Activated naive CD8-positive, alpha-beta T cell (primary cell): ENCODE measurements around the gene KAZALD1.

Experiments
- H3K27ac Mint-ChIP-seq: one replicate; pipeline ENCODE4 v1.8.0; 2021; ENCODE audit warnings: mixed read lengths
- H3K27me3 Mint-ChIP-seq: one replicate; pipeline ENCODE4 v1.8.0; 2021; ENCODE audit warnings: mixed read lengths
- H3K36me3 Mint-ChIP-seq: one replicate; pipeline ENCODE4 v1.8.0; 2021; ENCODE audit warnings: mixed read lengths
- H3K4me1 Mint-ChIP-seq: one replicate; pipeline ENCODE4 v1.8.0; 2021; ENCODE audit warnings: low read depth, mixed read lengths
- H3K4me3 Mint-ChIP-seq: one replicate; pipeline ENCODE4 v1.8.0; 2021; ENCODE audit warnings: mild to moderate bottlenecking, mixed read lengths
- H3K9me3 Mint-ChIP-seq: one replicate; pipeline ENCODE4 v1.8.0; 2021; ENCODE audit warnings: low read depth, mixed read lengths

KAZALD1 gene

DNA sequence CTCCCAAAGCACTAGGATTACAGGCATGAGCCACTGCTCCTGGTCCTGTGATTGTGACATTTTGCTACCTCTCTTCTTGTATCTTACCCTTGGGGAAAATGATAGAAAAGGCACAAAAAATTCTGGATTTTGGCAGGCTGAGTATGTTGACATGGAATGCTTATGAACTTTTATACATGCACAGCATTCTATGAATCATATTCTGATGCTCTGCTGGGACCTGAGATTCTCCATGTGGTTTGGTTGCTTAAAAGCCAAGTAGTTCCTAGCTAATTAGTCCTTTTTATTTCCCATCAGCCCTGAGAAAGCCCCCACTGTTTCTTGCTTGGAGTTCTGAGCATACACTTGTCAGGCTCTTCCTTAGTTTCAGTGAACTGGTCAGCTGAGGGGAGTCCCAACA lies 8.3 kb upstream of the KAZALD1 start:
- H3K9me3 Mint-ChIP-seq: no peaks in the 10 kb centered on the region
- no peak overlapping the region for H3K4me3 Mint-ChIP-seq
- H3K36me3 Mint-ChIP-seq: no peaks in the 10 kb centered on the region
- peaks cover 11% of the 10 kb centered on the region for H3K27me3 Mint-ChIP-seq
- H3K4me1 Mint-ChIP-seq: peaks cover 6% of the 10 kb centered on the region
- no peak overlapping the region for H3K27ac Mint-ChIP-seq

DNA sequence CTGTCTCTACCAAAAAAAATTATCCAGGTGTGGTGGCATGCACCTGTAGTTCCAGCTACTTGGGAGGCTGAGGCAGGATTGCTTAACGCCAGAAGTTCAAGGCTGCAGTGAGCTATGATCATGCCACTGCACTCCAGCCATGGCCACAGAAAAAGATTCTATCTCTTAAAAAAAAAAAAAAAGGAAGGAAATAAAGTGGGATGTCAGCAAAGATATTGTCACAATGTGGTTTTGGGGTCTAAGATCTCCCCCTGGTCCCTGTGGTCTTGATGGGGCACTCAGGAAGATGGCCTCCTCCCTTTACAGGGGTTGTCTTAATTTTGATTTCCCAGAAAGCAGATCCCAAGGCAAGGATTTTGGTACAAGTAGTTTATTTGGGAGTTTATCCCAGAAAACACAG lies 7.4 kb upstream of the KAZALD1 start:
- H3K4me3 Mint-ChIP-seq: no peak overlapping the region
- no peaks in the 10 kb centered on the region for H3K36me3 Mint-ChIP-seq
- H3K27ac Mint-ChIP-seq: no peak overlapping the region
- H3K27me3 Mint-ChIP-seq: peaks cover 6% of the 10 kb centered on the region
- H3K4me1 Mint-ChIP-seq: peaks cover 5% of the 10 kb centered on the region
- H3K9me3 Mint-ChIP-seq: no peaks in the 10 kb centered on the region

DNA sequence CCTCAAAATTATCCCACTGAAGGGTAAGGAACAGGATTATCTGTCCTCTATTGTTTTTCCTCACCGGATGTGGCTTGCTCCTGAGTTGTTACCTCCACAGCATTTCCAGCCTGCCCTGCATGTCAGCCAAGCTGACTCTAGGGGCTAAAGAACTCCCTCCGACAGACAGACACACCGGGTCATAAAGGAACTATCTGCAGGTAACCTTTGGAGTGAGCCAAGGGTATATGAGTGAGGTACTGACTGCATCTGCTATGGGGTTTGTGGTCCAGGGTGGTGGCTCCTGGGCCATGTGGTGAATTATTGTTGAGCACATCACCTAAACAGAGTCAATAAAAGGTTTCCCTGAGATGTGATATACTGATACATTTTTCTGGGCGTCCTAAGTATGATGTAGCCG lies 6.9 kb upstream of the KAZALD1 start:
- Mint-ChIP-seq H3K4me1 (peaks cover 2% of the 10 kb centered on the region), H3K27me3 (peaks cover 6% of the 10 kb centered on the region), H3K9me3 (no peaks in the 10 kb centered on the region), H3K36me3 (no peaks in the 10 kb centered on the region), H3K4me3 (no peak overlapping the region), H3K27ac (no peak overlapping the region)

DNA sequence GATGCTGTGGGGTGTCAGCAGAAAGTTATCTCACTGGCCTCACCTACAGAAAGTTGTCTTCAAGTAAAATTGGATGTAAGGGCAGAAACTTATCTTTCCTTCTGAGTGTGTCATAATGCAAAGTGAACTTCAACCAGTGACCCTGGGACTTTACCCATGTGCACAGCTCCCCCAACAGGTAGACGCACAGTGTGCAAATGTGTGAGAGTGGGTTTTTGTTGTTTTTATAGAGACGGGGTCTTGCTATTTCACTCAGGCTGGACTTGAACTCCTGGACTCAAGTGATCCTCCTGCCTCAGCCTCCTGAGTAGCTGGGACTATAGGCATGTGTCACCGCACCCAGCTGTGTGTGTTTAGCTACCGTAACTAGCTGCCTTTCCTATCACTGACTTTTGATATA lies 6.4 kb upstream of the KAZALD1 start:
- H3K4me1 Mint-ChIP-seq: peaks cover 2% of the 10 kb centered on the region
- H3K4me3 Mint-ChIP-seq: no peak overlapping the region

DNA sequence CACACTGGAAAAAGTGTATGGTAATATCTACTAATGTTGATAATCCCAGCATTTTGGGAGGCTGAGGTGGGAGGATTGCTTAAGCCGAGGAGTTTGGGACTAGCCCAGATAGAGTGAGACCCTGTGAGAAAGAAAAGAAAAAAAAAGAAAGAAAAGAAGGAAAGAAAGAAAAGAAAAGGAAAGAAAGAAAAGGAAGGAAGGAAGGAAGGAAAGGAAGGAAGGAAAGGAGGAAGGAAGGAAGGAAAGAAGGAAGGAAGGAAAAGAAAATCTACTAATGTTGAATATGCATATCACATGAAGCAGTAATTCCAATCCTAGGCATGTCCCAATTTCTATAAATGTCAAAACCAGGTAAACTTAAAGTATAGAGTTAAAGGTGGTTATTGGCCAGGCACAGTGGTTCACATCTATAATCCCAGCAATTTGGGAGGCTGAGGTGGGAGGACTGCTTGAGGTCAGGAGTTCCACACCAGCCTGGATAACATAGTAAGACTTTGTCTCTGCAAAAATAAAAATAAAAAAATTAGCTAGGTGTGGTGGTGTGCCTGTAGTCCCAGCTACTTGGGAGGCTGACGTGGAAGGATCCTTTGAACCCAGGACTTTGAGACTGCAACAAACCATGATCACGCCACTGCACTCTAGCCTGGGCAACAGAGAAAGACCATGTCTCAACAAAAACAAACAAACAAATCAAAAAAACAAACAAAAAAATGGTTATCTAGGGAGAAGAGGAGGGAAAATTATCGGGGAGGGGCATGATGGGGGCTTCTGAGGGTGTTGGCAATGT lies 5.2 kb upstream of the KAZALD1 start:
- Mint-ChIP-seq H3K27ac (no peak overlapping the region), H3K27me3 (peaks cover 1% of the 10 kb centered on the region), H3K36me3 (no peaks in the 10 kb centered on the region), H3K4me3 (no peak overlapping the region), H3K4me1 (peaks cover 1% of the 10 kb centered on the region), H3K9me3 (no peaks in the 10 kb centered on the region)

More for the DNA sequence above, 6.4 kb upstream of the KAZALD1 start:
- Mint-ChIP-seq H3K36me3 (no peaks in the 10 kb centered on the region), H3K27ac (no peak overlapping the region), H3K27me3 (peaks cover 6% of the 10 kb centered on the region), H3K9me3 (no peaks in the 10 kb centered on the region)

DNA sequence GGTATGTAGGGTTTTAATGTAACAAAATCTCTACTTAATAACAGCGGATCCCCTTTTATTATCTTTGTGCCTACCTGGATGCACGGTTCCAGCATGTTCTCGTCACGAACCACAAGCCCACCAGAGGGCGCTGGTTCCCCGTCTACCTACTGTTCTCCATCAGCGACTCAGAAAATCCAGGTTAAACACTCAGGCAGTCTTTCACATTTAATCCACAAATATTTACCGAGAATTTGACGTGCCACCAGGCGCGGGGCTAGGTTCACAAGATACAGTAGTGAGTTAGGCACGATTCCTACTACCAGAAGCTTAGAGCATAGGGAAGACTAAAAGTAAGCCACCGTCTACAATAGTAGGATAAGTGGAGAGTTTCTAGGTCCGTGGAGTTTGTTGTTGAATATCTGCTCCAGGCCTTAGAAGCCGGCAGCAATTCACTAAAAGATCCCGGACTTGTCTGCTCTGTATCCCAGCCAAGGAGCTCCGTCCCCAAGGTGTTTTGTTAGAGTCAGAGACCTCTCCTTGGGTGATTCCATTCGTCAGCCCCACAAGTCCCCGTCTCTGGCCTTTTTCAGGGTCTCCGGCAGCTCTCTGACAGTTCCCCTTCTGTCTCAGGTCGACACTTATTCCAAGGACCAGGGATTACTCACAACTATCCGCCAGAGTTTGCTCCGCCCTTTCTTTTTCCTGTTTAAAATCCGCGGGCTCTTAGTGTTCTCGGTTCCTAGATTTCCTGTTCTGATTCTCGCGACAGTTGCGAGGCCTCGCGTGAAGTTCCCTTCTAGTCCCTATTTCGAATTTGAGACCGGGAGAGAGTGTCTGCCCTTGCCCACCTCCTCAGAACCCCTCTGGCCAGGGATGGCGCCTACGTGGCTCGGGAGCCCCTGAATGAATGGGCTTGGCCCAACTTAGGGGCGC lies 1.5 kb upstream of the KAZALD1 start:
- H3K36me3 Mint-ChIP-seq: no peaks in the 10 kb centered on the region
- H3K27me3 Mint-ChIP-seq: peaks cover 11% of the 10 kb centered on the region
- H3K9me3 Mint-ChIP-seq: no peaks in the 10 kb centered on the region
- H3K4me3 Mint-ChIP-seq: peak overlapping the region; percentile 85
- H3K27ac Mint-ChIP-seq: peak overlapping the region; percentile 91
- H3K4me1 Mint-ChIP-seq: peaks cover 13% of the 10 kb centered on the region

DNA sequence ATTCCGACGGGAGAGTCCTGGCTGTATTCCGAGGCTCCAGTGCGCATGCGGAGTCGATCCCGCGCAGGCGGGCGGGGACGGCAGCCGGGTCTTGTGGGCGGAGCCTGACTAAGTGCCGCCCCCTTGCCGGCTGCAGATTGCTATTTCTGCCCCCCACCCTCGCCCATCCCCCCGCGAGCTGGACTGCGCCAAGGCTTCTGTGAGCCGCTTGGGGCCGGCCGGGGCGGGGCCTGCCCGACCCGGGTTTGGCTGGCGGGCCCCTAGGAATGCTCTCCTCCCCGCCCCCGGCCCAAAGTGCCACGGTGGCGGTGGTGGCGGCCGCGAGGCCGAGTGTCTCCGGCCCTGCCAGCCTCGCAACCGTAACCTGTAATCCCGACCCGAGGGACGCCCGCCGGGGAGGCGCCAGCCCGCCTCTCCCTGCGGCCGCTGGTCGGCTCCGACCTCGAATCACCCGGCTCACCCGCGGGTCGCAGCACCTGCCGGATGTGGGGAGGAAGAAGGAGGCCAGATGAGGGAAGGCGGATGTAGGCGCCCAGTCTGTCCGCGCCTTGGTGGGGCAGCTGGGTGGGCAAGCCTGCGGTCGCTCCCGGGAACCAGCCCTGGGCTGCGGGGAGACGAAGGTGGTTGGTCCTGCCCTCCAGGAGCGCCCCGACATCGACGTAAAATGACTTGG lies 702 bp upstream of the KAZALD1 start:
- Mint-ChIP-seq H3K4me3 (peak overlapping the region; percentile 85), H3K36me3 (no peaks in the 10 kb centered on the region), H3K27me3 (peaks cover 19% of the 10 kb centered on the region), H3K4me1 (peaks cover 18% of the 10 kb centered on the region), H3K27ac (peak overlapping the region; percentile 91), H3K9me3 (no peaks in the 10 kb centered on the region)

DNA sequence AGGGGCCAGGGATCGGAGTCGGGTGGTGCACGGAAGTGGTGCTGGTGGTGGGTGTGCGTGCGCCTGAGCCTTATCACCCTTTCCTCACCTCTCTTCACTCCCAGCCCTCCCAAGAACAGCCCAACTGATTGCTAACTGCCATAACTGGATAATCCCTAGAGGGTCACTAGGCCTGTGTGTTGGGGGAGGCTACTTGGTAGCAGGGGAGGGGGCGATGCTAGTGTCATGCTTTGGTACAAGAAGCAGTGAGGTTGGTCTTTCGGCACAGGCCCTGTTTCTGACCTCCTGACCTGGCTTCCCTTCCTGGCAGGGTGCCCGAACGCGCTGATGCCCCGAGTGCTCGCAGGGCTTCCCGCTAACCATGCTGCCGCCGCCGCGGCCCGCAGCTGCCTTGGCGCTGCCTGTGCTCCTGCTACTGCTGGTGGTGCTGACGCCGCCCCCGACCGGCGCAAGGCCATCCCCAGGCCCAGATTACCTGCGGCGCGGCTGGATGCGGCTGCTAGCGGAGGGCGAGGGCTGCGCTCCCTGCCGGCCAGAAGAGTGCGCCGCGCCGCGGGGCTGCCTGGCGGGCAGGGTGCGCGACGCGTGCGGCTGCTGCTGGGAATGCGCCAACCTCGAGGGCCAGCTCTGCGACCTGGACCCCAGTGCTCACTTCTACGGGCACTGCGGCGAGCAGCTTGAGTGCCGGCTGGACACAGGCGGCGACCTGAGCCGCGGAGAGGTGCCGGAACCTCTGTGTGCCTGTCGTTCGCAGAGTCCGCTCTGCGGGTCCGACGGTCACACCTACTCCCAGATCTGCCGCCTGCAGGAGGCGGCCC lies 652 bp downstream of the KAZALD1 start:
- no peaks in the 10 kb centered on the region for H3K9me3 Mint-ChIP-seq
- H3K36me3 Mint-ChIP-seq: no peaks in the 10 kb centered on the region
- no peak overlapping the region for H3K27ac Mint-ChIP-seq
- peaks cover 23% of the 10 kb centered on the region for H3K4me1 Mint-ChIP-seq
- peak overlapping the region; percentile 57 for H3K4me3 Mint-ChIP-seq
- peaks cover 19% of the 10 kb centered on the region for H3K27me3 Mint-ChIP-seq

DNA sequence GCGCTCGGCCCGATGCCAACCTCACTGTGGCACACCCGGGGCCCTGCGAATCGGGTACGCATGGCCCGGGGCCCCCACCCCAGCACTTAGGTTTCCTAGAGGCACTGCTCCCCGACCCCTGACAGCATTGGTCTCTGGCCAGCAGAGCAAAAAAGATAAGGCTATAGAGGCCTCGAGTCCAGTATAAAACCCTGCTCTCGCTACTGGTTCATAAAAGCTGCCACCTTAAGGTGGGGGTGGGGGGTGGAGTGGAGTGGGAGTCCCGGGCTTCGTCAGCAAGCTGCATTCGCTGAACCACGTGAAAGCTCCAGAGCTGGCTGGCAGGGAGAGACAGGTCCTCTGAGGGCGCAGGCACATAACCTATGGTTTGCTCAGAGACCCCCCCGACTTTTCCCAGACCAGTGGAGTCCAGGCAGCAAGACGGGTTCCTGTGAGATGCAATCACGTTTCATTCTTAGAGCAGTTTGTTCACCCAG lies 1.3 kb downstream of the KAZALD1 start:
- H3K4me1 Mint-ChIP-seq: peaks cover 25% of the 10 kb centered on the region
- no peak overlapping the region for H3K27ac Mint-ChIP-seq
- H3K9me3 Mint-ChIP-seq: no peaks in the 10 kb centered on the region
- peaks cover 19% of the 10 kb centered on the region for H3K27me3 Mint-ChIP-seq
- peak overlapping the region; percentile 13 for H3K4me3 Mint-ChIP-seq
- H3K36me3 Mint-ChIP-seq: no peaks in the 10 kb centered on the region

DNA sequence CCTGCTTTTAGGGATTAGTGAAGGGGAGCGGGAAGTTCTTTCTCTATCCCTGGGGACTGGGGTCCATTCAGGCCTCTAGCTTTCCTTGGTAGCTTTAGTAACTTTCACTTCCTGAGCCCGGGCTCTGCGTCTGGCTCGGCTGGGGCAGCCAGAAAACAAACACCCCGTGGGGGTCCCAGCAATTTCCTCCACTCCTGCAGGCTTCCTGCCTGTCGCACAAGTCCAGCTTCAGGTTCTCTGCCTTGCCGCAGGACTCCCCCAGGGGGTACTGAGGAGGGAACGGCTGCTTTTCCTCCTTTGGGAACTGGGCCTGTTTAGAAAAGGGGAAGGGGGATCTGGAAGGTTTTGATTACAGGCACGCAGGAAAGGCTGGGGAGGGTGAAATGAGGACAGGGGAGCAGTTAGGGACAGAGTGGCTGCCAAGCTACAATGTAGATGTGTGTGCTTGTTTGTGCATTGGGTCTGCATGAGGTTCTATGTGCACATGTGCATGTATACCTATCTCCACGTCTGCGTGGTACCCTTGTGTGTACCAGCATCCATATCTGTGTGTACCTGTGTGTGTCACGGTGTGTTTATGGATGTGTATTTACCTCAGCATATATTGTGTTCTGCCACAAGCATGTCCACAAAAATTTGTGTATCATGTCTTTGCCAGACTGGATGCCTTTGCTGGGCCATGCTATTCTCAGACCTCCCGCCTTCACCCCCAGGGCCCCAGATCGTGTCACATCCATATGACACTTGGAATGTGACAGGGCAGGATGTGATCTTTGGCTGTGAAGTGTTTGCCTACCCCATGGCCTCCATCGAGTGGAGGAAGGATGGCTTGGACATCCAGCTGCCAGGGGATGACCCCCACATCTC lies 2.0 kb downstream of the KAZALD1 start:
- Mint-ChIP-seq H3K27ac (no peak overlapping the region), H3K4me1 (peaks cover 25% of the 10 kb centered on the region)

DNA sequence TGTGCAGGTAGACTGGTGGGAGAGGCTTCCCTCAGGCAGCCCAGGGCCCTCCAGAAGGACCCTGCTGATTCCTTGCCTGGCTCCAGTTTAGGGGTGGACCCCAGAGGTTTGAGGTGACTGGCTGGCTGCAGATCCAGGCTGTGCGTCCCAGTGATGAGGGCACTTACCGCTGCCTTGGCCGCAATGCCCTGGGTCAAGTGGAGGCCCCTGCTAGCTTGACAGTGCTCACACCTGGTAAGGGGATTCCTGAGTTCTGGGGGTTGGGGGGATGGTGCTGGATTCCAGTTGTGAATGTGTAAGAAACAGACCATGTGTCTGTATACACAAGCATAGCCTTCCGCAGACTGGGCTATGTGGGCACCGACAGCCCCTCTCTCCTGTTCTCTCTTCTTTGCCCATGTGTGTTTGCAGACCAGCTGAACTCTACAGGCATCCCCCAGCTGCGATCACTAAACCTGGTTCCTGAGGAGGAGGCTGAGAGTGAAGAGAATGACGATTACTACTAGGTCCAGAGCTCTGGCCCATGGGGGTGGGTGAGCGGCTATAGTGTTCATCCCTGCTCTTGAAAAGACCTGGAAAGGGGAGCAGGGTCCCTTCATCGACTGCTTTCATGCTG lies 2.7 kb downstream of the KAZALD1 start:
- H3K27ac Mint-ChIP-seq: no peak overlapping the region
- no peak overlapping the region for H3K4me3 Mint-ChIP-seq
- peaks cover 19% of the 10 kb centered on the region for H3K27me3 Mint-ChIP-seq

More for the DNA sequence above, 2.0 kb downstream of the KAZALD1 start:
- Mint-ChIP-seq H3K36me3 (no peaks in the 10 kb centered on the region), H3K9me3 (no peaks in the 10 kb centered on the region), H3K4me3 (peak overlapping the region; percentile 33), H3K27me3 (peaks cover 19% of the 10 kb centered on the region)

DNA sequence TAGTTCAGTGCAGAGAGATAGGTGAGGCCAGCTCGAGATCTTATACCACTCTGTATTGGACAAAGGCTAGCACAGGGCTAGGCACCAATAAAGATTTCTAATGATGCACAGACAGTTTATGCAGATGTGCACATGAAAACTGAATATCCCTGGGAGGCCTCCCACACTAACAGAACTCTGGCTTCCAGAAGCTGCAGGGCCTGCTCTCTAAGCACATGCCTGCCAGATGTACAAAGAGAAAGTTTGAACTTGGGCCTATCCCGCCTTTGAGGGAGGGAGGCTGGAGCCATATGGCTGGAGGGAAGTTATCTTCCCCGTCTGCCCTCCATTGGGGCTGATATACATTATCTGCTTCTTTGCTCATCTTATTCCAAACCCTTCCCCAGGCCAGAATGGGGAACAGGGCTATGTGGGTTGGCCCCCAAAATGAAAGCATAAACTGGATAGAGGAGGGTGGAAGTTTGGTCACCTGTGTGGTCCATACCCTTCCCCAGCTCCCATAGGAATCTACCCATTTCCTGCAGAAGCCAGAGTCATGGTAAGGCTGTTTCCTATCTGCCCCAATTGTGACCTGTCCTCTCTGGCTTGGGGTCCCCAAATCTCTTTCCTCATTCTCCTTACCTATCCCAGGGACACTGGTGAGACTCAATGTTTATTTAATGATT lies 3.8 kb downstream of the KAZALD1 start:
- no peaks in the 10 kb centered on the region for H3K36me3 Mint-ChIP-seq
- H3K27ac Mint-ChIP-seq: no peak overlapping the region
- H3K4me1 Mint-ChIP-seq: peaks cover 25% of the 10 kb centered on the region
- H3K4me3 Mint-ChIP-seq: peak overlapping the region; percentile 13
- no peaks in the 10 kb centered on the region for H3K9me3 Mint-ChIP-seq
- peaks cover 19% of the 10 kb centered on the region for H3K27me3 Mint-ChIP-seq

More for the DNA sequence above, 2.7 kb downstream of the KAZALD1 start:
- Mint-ChIP-seq H3K4me1 (peaks cover 25% of the 10 kb centered on the region), H3K36me3 (no peaks in the 10 kb centered on the region), H3K9me3 (no peaks in the 10 kb centered on the region)
